Measurements from ENCODE around the gene PTGER4. TPM values are rescaled to one million over a fixed set of nuclear protein-coding genes. Genes with fewer than 3 reads are reported as not detected.

PTGER4 gene
- total and polyA plus RNA-seq, 2 experiments from 2014 or later, result 0.41 TPM; not detected in 1

DNA sequence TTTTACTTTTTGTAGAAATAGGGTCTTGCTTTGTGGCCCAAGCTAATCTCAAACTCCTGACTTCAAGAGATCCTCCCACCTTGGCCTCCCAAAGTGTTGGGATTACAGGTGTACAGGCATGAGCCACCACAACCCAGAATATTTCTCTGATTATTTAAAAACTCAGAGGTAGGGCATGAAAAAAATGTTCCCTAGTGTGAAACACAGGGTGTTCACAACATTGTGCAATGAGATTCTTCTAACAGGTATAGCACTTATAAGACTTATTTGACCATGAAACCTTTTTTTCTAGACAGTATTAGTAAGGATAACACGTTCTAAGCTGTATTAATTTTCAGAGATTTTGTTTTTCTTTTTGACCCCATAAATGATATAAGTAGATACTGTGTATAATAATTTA lies 13.1 kb upstream of the PTGER4 start:
- in situ Hi-C loops (cut with MboI), result no loop called here
- Histone ChIP-seq H3K4me1 (ENCODE audit: insufficient read depth) (no peaks in the 10 kb centered on the region), H3F3A (ENCODE audit: insufficient read depth) (no peaks in the 10 kb centered on the region), H3K9me3 (ENCODE audit: low read depth) (no peaks in the 10 kb centered on the region), H3K4me3 (no peak overlapping the region), H3K4me2 (ENCODE audit: unreplicated experiment) (no peak overlapping the region), H2AFZ (no peak overlapping the region), H3K9me2 (ENCODE audit: insufficient read depth) (no peaks in the 10 kb centered on the region), H3K79me2 (ENCODE audit: insufficient read depth) (no peaks in the 10 kb centered on the region), H3K27ac (no peak overlapping the region), H3K9ac (no peak overlapping the region), H3K36me3 (ENCODE audit: low read depth) (no peaks in the 10 kb centered on the region), H4K20me1 (ENCODE audit: insufficient read depth) (no peaks in the 10 kb centered on the region), H3K27me3 (replicated peaks; ENCODE audit: insufficient read depth) (peaks cover 4% of the 10 kb centered on the region; the same call in 1 of the 2 replicates)
- no peak for DNase-seq
- no peak for TF ChIP-seq EZH2phosphoT487 (IDR thresholded peaks at IDR 0.05; ENCODE audit: insufficient read depth, low read depth)
- no peak for TF ChIP-seq EZH2 (IDR thresholded peaks at IDR 0.05; ENCODE audit: insufficient read depth, poor library complexity, severe bottlenecking)
- WGBS, 2 experiments (ENCODE audit: low coverage in 1 of 2, low lambda C conversion rate in 2 of 2, missing lambda C conversion rate in 2 of 2), result 41 to 45% methylated on average over 1 of the region's 1 CpG

DNA sequence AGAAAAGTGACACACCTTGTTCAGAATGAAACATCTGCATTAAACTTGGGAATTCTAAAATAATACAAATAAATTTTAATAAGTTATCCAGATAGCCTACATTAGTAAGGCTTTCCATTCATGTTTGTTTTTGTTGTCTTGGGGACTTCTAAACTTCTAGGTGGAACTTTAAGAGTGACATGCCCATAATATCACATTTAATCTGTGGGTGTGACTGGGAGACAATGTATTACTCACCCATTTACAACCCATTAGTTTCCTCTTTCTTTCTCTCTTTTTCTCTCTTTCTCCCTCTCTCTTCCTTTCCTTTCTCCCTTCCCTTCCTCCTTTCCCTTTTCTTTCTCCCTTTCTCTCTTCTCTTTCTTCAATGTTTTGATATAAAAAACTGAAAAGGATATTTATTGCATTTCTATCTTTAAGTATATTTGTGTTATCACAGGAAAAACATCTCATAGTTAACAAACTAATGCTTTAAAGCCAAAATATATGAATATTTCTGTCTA lies 12.5 kb upstream of the PTGER4 start:
- Histone ChIP-seq H3K9me2 (ENCODE audit: insufficient read depth) (no peaks in the 10 kb centered on the region), H3K27ac (no peak overlapping the region), H3K4me3 (no peak overlapping the region), H3K79me2 (ENCODE audit: insufficient read depth) (no peaks in the 10 kb centered on the region), H3K4me2 (ENCODE audit: unreplicated experiment) (no peak overlapping the region), H3K9ac (no peak overlapping the region), H3K36me3 (ENCODE audit: low read depth) (no peaks in the 10 kb centered on the region), H3K4me1 (ENCODE audit: insufficient read depth) (no peaks in the 10 kb centered on the region), H3K27me3 (replicated peaks; ENCODE audit: insufficient read depth) (peaks cover 4% of the 10 kb centered on the region; the same call in 1 of the 2 replicates), H4K20me1 (ENCODE audit: insufficient read depth) (no peaks in the 10 kb centered on the region), H2AFZ (no peak overlapping the region), H3F3A (ENCODE audit: insufficient read depth) (no peaks in the 10 kb centered on the region), H3K9me3 (ENCODE audit: low read depth) (no peaks in the 10 kb centered on the region)
- no peak for DNase-seq
- in situ Hi-C loops (cut with MboI), result no loop called here
- TF ChIP-seq EZH2phosphoT487 (IDR thresholded peaks at IDR 0.05; ENCODE audit: insufficient read depth, low read depth) (no peak), EZH2 (IDR thresholded peaks at IDR 0.05; ENCODE audit: insufficient read depth, poor library complexity, severe bottlenecking) (no peak)

DNA sequence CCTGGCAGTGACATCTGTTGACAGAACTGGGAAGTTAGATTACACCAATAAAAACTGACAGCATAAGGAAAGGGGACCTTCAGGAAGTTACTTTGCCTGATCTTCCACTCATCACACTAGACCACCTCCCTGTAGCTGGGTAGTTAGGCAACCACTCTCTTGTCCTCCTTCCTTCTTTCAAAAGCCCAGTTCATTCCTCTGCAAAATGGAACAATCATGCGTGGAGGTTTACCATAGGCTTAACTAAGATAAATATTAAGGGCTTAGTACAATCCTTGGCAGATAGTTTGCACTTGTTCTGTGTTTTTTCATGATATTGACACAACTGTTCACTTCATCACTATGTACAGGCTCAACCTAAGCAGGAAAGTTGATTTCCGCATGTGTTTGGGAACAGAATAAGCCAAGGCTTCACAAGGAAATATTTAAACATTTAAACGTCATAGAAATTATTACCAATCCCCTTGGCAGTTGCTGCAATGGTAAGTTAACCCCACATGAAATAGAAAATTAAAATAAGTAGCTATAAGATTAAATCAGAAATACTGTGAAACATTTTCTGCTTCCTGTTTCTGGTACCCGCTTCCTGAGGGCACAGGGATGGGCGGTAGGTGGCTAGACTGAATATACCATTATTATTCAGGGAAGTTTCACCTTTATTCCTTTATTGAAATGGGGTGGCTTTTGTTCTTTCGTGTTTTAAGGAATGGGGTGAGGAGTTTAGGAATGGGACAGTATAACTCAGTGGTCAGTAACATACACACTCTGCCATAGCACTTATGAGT lies 9.9 kb upstream of the PTGER4 start:
- Histone ChIP-seq H2AFZ (no peak overlapping the region), H3K4me1 (ENCODE audit: insufficient read depth) (no peaks in the 10 kb centered on the region), H3K9me3 (ENCODE audit: low read depth) (no peaks in the 10 kb centered on the region), H3K27ac (no peak overlapping the region), H3K4me3 (no peak overlapping the region), H3K27me3 (replicated peaks; ENCODE audit: insufficient read depth) (peaks cover 4% of the 10 kb centered on the region; the same call in 1 of the 2 replicates), H4K20me1 (ENCODE audit: insufficient read depth) (no peaks in the 10 kb centered on the region), H3F3A (ENCODE audit: insufficient read depth) (no peaks in the 10 kb centered on the region), H3K79me2 (ENCODE audit: insufficient read depth) (no peaks in the 10 kb centered on the region), H3K9ac (no peak overlapping the region), H3K36me3 (ENCODE audit: low read depth) (no peaks in the 10 kb centered on the region), H3K9me2 (ENCODE audit: insufficient read depth) (no peaks in the 10 kb centered on the region), H3K4me2 (ENCODE audit: unreplicated experiment) (no peak overlapping the region)
- TF ChIP-seq EZH2phosphoT487 (IDR thresholded peaks at IDR 0.05; ENCODE audit: insufficient read depth, low read depth) (no peak), EZH2 (IDR thresholded peaks at IDR 0.05; ENCODE audit: insufficient read depth, poor library complexity, severe bottlenecking) (no peak)
- no peak for DNase-seq
- 72 to 74% methylated on average over 6 of the region's 6 CpGs for WGBS, 2 experiments (ENCODE audit: low coverage in 1 of 2, low lambda C conversion rate in 2 of 2, missing lambda C conversion rate in 2 of 2)
- in situ Hi-C loops (cut with MboI), result no loop called here

DNA sequence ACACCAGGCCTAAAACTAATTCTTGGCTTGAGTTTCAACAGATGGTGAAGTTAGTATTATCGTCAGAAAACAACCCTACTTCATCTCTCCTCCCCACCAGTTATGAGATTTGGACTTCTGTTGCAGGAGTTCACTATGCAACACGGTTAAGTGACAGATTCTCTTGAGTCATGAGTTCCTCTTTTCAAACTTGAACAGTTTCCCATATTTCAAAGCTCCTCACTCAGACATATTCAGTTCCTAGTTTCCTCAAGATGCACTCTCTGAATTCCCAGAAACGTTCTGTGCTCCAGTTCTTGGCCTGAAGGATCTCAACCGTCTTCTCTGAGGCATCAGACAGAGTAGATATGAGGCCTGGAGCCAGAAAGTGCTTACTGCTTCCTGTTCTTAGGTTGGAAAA lies 7.3 kb upstream of the PTGER4 start:
- Histone ChIP-seq H3K79me2 (ENCODE audit: insufficient read depth) (no peaks in the 10 kb centered on the region), H3K9ac (no peak overlapping the region), H3K4me3 (no peak overlapping the region), H3K36me3 (ENCODE audit: low read depth) (no peaks in the 10 kb centered on the region), H3K27me3 (replicated peaks; ENCODE audit: insufficient read depth) (peaks cover 2% of the 10 kb centered on the region; the same call in 1 of the 2 replicates), H4K20me1 (ENCODE audit: insufficient read depth) (no peaks in the 10 kb centered on the region), H3K27ac (no peak overlapping the region), H2AFZ (no peak overlapping the region), H3K9me2 (ENCODE audit: insufficient read depth) (no peaks in the 10 kb centered on the region), H3K4me1 (ENCODE audit: insufficient read depth) (peaks cover 10% of the 10 kb centered on the region), H3K4me2 (ENCODE audit: unreplicated experiment) (no peak overlapping the region), H3K9me3 (ENCODE audit: low read depth) (no peaks in the 10 kb centered on the region), H3F3A (ENCODE audit: insufficient read depth) (0 out of 2 replicates have a peak, but pooled peaks cover under 1% of the 10 kb centered on the region)
- in situ Hi-C loops (cut with MboI), result no loop called here
- no peak for DNase-seq
- TF ChIP-seq EZH2phosphoT487 (IDR thresholded peaks at IDR 0.05; ENCODE audit: insufficient read depth, low read depth) (no peak), EZH2 (IDR thresholded peaks at IDR 0.05; ENCODE audit: insufficient read depth, poor library complexity, severe bottlenecking) (no peak)
- WGBS, 2 experiments (ENCODE audit: low coverage in 1 of 2, low lambda C conversion rate in 2 of 2, missing lambda C conversion rate in 2 of 2), result 32 to 33% methylated on average over 4 of the region's 4 CpGs
